Esophagus squamous epithelium (tissue), 5 donors: Measurements from ENCODE around the gene TSKU. TPM values are rescaled to one million over a fixed set of nuclear protein-coding genes. Genes with fewer than 3 reads are reported as not detected.
"Not testable (repeated sequence)": the region's sequence is repeated elsewhere in the genome, so short reads cannot be mapped to it uniquely, and the experiment has no call there.

Experiments used
- DNase-seq: peaks from one replicate; lab custom pipeline; 2025; lab: John Stamatoyannopoulos, UW
- H3K27ac ChIP-seq, 4 donors: fragments of 200-600 bp; sonication (generic); one replicate each; pipeline ENCODE4 v1.5.1; 2016 to 2019; ENCODE audit warnings: mild to moderate bottlenecking in 1 of 4
- H3K27me3 ChIP-seq, 4 donors: fragments of 200-600 bp; sonication (generic); 1 replicate in 3 of 4; 2 replicates in 1 of 4; pipeline versions ENCODE4 v1.5.1 to v1.6.0; 2017 to 2021; ENCODE audit warnings: antibody characterized with exemption in 1 of 4
- H3K36me3 ChIP-seq, 3 donors: fragments of 200-600 bp; sonication (generic); one replicate each; pipeline ENCODE4 v1.5.1; 2016 to 2019
- H3K4me1 ChIP-seq, 3 donors: fragments of 200-600 bp; sonication (generic); one replicate each; pipeline ENCODE4 v1.5.1; 2017 to 2019
- H3K4me3 ChIP-seq, 4 donors: fragments of 200-600 bp; sonication (generic); 1 replicate in 3 of 4; 2 replicates in 1 of 4; pipeline ENCODE4 v1.5.1; 2016 to 2019; ENCODE audit warnings: mild to moderate bottlenecking in 2 of 4, moderate library complexity in 1 of 4
- H3K9me3 ChIP-seq, 3 donors: fragments of 200-600 bp; sonication (generic); one replicate each; pipeline ENCODE4 v1.5.1; 2016 to 2019
- POLR2A ChIP-seq, 4 donors: fragments of 450-650 bp; IDR thresholded peaks; one replicate each; pipeline ENCODE4 v1.6.1; 2017; ENCODE audit warnings: antibody characterized with exemption in 4 of 4, mild to moderate bottlenecking in 4 of 4, moderate library complexity in 3 of 4
- WGBS, 2 donors: methylation state at CpG; one replicate each; pipeline ENCODE4 v1.1.5; 2018; 5-methylcytosine and 5-hydroxymethylcytosine counted together
- intact Hi-C: fragments of 100-400 bp; cut with DNase I; formaldehyde crosslinking; loops from one replicate; pipeline ENCODE4 v1.15.0; 2022
- total RNA-seq, 4 donors: library from RNA; depleted of rRNA; stranded (reverse); fragments of >200 nt; gene quantifications; one replicate each; pipeline ENCODE4 v1.1.0, GENCODE V29; 2016
- TF ChIP-seq, protein P1 (sequence below), 6 experiments: fragments of 450-650 bp in 4 of 6; fragments of 200-600 bp in 2 of 6; sonication (generic) in 2 of 6; IDR thresholded peaks; one replicate each; pipeline ENCODE4 v1.5.1; 2016 to 2019; ENCODE audit warnings: antibody characterized with exemption in 6 of 6, mild to moderate bottlenecking in 4 of 6, moderate library complexity in 4 of 6
- donor health status: DM: yes; HTN: yes; CAD: no.

The TSKU gene
- total RNA-seq, 4 donors from 2014 or later = 51.4 to 95.9 (median 88.4) TPM

DNA sequence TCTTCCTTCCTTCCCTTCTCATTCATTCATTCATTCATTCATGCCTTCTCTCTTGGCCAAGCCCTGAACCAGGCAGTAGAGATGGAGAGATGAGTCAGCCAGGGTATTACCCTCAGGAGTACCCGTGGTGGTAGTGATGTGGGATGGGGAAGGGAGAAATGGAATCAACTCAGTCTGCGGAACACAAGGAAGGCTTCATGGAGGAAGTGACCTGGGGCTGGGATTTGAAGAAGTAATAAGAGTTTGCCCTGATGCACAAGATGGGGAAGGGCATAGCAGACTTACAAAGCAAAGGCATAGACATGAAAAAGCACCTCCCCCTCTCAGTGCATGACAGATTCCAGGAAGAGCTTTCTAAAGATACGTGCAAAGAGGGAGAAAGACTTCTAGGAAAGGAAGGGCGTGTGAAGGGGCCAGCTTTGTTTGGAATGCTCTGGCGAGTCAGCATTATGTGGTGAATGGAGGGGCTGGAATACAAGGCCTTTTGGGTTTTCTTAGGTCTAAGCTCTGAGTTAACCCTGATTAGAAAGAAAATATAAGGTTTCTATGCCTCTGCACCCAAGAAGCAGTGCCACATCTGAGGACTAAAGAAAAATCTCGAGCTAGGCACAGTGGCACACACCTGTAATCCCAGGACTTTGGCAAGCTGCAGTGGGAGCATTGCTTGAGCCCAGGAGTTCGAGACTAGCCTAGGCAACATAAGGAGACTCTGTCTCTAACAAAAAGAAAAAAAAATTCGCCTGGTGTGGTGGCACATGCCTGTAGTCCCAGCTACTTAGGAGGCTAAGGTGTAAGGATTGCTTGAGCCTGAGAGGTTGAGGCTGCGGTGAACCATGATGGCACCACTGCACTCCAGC is 41.2 kb downstream of the TSKU start:
- DNase-seq = no peak
- WGBS, 2 donors = 26 to 31% methylated on average over 9 of the region's 9 CpGs
- Histone ChIP-seq H3K27ac (peak overlapping the region; percentile 3 to 67 (median 62)), H3K9me3 (no peaks in the 10 kb centered on the region), H3K4me1 (peaks cover 14 to 29% (median 20%) of the 10 kb centered on the region in 3 donors), H3K4me3 (no peak overlapping the region), H3K27me3 (no peaks in the 10 kb centered on the region), H3K36me3 (no peaks in the 10 kb centered on the region)
- TF ChIP-seq, protein P1, sequence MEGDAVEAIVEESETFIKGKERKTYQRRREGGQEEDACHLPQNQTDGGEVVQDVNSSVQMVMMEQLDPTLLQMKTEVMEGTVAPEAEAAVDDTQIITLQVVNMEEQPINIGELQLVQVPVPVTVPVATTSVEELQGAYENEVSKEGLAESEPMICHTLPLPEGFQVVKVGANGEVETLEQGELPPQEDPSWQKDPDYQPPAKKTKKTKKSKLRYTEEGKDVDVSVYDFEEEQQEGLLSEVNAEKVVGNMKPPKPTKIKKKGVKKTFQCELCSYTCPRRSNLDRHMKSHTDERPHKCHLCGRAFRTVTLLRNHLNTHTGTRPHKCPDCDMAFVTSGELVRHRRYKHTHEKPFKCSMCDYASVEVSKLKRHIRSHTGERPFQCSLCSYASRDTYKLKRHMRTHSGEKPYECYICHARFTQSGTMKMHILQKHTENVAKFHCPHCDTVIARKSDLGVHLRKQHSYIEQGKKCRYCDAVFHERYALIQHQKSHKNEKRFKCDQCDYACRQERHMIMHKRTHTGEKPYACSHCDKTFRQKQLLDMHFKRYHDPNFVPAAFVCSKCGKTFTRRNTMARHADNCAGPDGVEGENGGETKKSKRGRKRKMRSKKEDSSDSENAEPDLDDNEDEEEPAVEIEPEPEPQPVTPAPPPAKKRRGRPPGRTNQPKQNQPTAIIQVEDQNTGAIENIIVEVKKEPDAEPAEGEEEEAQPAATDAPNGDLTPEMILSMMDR (IDR thresholded peaks at IDR 0.05) = no peak
- no peak for TF ChIP-seq POLR2A (IDR thresholded peaks at IDR 0.05)
- intact Hi-C loops = no loop called here

DNA sequence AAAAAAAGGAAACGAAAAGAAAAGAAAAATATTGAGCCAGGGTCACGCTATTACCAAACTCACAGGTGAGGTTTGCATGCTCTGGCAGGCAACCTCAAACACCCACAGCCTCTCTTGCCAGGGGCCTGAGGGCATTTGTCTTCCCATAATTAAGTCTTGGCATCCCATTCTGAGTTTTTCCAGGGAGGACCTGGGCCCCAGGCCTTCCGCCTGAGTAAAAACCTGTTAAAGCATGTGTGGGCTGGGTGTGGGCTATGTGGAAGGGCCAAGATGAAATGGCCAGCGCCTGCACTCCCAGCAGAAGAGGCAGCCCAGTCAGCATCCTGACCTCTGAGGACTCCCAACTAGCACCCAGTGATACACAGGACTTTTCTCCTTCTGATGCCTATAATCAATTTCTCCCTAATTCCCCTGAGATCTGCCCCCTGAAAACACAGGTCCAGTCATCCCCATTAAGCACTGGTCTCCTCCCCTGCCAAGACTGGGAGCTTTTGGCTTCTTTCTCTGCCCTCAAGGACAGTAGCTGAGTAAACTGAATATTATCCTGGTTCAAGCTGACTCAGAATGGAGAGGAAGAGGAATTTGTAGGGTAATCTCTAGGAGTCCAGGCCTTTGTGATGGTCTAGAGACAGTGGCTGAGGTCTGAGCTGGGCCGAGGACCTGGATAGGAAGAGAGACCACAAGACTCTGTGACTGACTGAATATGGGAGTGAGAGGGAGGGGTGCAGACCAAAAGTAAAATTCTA is 42.0 kb downstream of the TSKU start:
- Histone ChIP-seq H3K9me3 (no peaks in the 10 kb centered on the region), H3K27ac (peak overlapping the region; percentile 2 to 65 (median 28)), H3K4me1 (peaks cover 14 to 30% (median 23%) of the 10 kb centered on the region in 3 donors), H3K4me3 (no peak overlapping the region), H3K27me3 (no peaks in the 10 kb centered on the region), H3K36me3 (no peaks in the 10 kb centered on the region)
- no peak for DNase-seq
- intact Hi-C loops = no loop called here
- TF ChIP-seq POLR2A (IDR thresholded peaks at IDR 0.05) = no peak
- TF ChIP-seq, protein P1 (IDR thresholded peaks at IDR 0.05) = no peak
- 29 to 45% methylated on average over 5 of the region's 5 CpGs for WGBS, 2 donors

DNA sequence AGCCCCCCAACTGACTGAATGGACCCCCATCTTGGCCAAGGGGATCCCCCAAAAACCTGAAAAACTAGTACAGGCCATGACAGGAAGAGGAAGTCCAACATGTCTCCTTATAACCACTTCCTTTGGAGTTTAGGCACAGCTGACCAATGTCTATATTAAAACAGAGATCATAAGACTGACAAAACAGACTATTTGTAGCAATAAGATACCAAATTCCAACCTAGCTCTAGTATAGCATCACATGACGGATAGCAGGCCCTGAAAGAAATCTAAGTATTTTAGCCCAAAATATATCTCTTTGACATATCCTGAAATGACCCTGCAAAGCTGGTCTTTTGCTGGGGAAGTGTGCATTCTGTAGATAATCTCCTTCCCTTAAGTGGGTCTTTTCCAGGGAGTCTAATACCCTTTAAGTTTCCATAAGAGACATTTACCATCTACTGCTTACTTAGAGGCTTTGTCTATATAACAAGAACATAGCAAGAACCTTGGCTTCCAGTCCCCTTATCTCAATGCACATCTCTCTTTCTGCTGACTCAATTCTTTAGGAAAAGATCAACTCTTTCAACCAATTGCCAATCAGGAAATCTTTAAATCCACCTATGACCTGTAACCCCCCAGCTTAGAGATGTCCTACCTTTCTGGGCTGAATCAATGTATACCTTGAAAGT is 42.7 kb downstream of the TSKU start:
- H3K27ac ChIP-seq = peak overlapping the region; percentile 2 to 65 (median 28)
- H3K9me3 ChIP-seq = no peaks in the 10 kb centered on the region
- TF ChIP-seq, protein P1 (IDR thresholded peaks at IDR 0.05) = no peak
- no peak for TF ChIP-seq POLR2A (IDR thresholded peaks at IDR 0.05)
- WGBS, 2 donors = 78 to 85% methylated on average over 1 of the region's 1 CpG
- no peak for DNase-seq
- no peaks in the 10 kb centered on the region for H3K36me3 ChIP-seq
- peaks cover 14 to 38% (median 28%) of the 10 kb centered on the region in 3 donors for H3K4me1 ChIP-seq
- intact Hi-C loops = no loop called here
- H3K4me3 ChIP-seq = no peak overlapping the region
- H3K27me3 ChIP-seq = no peaks in the 10 kb centered on the region

- intact Hi-C loops = not testable (repeated sequence)
- WGBS, 2 donors = 82 to 88% methylated on average over 3 of the region's 3 CpGs
- peaks cover 14 to 44% (median 35%) of the 10 kb centered on the region in 3 donors for H3K4me1 ChIP-seq
Measured at GRCh38 chr11:76826508-76826907, 43.4 kb downstream of the TSKU start.

DNA sequence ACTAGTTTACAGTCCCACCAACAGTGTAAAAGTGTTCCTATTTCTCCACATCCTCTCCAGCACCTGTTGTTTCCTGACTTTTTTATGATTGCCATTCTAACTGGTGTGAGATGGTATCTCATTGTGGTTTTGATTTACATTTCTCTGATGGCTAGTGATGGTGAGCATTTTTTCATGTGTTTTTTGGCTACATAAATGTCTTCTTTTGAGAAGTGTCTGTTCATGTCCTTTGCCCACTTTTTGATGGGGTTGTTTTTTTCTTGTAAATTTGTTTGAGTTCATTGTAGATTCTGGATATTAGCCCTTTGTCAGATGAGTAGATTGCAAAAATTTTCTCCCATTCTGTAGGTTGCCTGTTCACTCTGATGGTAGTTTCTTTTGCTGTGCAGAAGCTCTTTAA is 43.8 kb downstream of the TSKU start:
- H3K27me3 ChIP-seq, DNase-seq, H3K4me3 ChIP-seq, H3K36me3 ChIP-seq, H3K27ac ChIP-seq, H3K9me3 ChIP-seq, intact Hi-C loops: not testable (repeated sequence)
- peaks cover 14 to 48% (median 35%) of the 10 kb centered on the region in 3 donors for H3K4me1 ChIP-seq

More at GRCh38 chr11:76826508-76826907, 43.4 kb downstream of the TSKU start:
- H3K9me3 ChIP-seq, H3K27ac ChIP-seq, H3K36me3 ChIP-seq, H3K4me3 ChIP-seq, H3K27me3 ChIP-seq, DNase-seq: not testable (repeated sequence)
